ENCODE data around the gene KCNIP2. TPM values are rescaled to one million over a fixed set of nuclear protein-coding genes. Genes with fewer than 3 reads are reported as not detected.

The KCNIP2 gene
- total RNA-seq, 1 experiment from 2014 or later, result 2.3 TPM

- DNase-seq, result no peak
- Histone ChIP-seq H3K4me3 (ENCODE audit: insufficient read depth, low read depth, low read length) (no peak overlapping the region), H3K27me3 (ENCODE audit: control insufficient read depth, insufficient read depth, low read length) (no peaks in the 10 kb centered on the region; the same call in 1 of the 2 replicates), H3K36me3 (replicated peaks; ENCODE audit: control insufficient read depth, insufficient read depth, low read length) (no peaks in the 10 kb centered on the region)
Measured at GRCh38 chr10:101824736-101825135, 18.9 kb downstream of the KCNIP2 start.

DNA sequence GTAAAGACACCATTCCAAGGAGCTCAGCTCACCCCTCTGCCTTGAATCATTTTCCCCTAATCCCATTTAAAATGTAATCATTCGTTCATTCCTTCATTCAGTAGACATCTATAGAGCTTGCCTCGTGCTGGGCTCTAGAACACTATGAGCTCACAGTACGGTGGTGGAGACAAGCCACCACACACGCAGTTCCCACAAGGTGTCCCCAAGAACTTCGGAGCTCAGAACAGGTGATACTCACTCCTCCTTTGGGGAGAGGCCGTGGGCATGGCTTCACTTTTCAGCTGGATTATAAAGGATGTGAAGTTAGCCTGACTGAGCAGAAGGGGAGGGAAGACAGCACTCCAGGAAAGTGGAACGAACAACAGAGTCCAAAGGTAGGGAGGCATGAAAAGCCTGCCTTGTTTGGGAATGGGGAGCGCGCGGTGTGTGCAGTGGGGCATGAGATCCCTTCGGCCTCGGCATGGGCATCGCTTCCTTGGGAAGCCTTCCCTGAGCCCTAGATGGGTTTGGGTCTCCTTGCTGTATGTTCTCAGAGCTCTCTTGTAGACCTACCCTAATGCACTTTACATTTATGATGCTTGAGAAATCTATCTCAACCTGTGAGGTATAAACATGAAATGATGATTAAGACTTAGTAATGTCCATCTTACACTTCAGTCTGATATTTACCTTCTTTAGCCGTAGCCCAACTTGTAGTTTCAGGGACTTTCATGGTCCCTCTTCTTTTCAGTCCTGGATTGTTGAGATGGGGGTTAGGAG, 24.5 kb downstream of the KCNIP2 start:
- Histone ChIP-seq H3K27me3 (ENCODE audit: control insufficient read depth, insufficient read depth, low read length) (no peaks in the 10 kb centered on the region), H3K36me3 (replicated peaks; ENCODE audit: control insufficient read depth, insufficient read depth, low read length) (no peaks in the 10 kb centered on the region), H3K4me3 (ENCODE audit: insufficient read depth, low read depth, low read length) (peak overlapping the region; percentile 44)
- peak; percentile 63 for DNase-seq

DNA sequence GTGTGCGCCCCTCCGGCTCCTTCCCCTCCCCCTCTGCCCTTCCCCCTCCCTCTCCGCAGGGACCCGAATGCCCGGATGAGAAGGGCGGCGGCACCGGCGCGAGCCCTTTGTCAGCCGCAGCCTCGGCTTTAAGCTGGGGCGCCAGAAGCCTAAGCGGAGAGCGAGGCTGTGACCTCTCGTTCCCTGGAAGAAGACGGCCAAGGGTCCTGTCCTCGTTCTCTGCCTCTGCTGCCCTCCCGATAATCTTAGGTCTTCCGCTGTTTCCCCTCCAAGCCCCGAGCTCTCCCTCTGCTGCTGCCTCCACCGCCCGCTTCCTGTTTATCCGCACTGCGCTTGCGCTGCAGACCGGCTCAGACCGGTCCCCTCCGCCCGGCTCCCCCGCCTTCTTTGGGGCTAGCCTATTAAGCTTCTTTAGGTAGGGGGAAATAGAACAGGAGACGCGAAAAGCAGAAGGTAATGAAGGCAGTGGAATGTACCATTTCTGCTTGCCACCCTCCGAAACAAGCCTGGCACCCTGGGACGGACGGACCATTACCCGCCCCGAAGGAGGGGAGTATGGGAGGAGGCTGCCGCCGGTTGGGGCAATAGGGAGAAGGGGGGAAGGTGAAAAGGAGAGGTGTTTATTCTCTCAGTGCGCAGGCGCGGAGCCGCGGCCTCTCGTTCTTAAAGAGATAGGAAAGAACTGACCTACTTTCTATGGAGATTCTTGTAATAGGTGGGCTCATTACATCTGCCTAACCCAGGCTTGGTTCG, 25.3 kb downstream of the KCNIP2 start, which contains the start of gene OGA:
Gene OGA, minus strand, starts transcription at position 326 of the 753 bp plus-strand sequence. CDS start 422 bp downstream, outside the sequence.
- H3K4me3 ChIP-seq (ENCODE audit: insufficient read depth, low read depth, low read length), result peak within 1 kb of the TSS; percentile 100
- DNase-seq, result peak; percentile 97
- no peaks in the 10 kb centered on the region for H3K36me3 ChIP-seq (replicated peaks; ENCODE audit: control insufficient read depth, insufficient read depth, low read length)
- no peaks in the 10 kb centered on the region for H3K27me3 ChIP-seq (ENCODE audit: control insufficient read depth, insufficient read depth, low read length)

DNA sequence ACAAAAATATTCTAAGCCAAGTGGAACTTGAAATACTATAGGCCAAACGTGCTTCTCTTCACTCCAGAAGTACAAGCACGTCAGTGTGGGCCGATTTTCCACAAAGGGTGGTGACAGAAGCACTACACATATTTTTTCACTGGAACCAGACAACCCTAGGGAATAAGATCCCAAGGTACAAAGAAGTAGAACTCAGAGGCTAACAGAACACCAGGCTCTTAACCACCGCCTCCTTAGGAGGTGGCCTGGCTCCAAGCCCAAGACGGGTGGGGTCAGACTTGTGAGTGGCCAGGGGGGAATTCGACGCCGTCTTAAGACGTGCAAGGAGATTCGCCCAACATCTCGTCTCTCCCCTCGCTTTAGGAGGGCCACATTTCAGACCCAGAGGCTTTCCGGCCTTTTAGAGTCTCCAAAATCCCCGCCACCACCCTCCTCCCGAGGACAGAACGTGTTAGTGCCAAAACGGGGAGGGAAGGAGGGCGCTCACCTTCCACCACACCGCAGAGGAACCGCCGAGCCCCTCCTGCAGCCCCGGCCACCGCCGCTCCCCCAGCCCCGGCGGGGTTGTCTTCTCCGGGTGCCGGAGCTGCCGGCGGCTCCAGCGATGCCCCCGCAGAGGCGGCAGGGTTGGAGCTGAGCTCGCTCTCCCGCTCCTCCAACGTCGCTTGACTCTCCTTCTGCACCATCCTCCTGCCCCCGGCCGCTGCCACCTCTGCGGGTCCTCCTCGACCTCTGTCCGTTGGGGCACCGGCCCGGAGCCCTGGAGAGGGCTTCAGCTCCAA, 26.1 kb downstream of the KCNIP2 start:
- peak; percentile 74 for DNase-seq
- peak overlapping the region; percentile 100 for H3K4me3 ChIP-seq (ENCODE audit: insufficient read depth, low read depth, low read length)
- no peaks in the 10 kb centered on the region for H3K36me3 ChIP-seq (replicated peaks; ENCODE audit: control insufficient read depth, insufficient read depth, low read length)
- no peaks in the 10 kb centered on the region for H3K27me3 ChIP-seq (ENCODE audit: control insufficient read depth, insufficient read depth, low read length)

GRCh38 chr10:101816913-101817336, 26.7 kb downstream of the KCNIP2 start:
- no peaks in the 10 kb centered on the region for H3K27me3 ChIP-seq (ENCODE audit: control insufficient read depth, insufficient read depth, low read length)
- no peak for DNase-seq

DNA sequence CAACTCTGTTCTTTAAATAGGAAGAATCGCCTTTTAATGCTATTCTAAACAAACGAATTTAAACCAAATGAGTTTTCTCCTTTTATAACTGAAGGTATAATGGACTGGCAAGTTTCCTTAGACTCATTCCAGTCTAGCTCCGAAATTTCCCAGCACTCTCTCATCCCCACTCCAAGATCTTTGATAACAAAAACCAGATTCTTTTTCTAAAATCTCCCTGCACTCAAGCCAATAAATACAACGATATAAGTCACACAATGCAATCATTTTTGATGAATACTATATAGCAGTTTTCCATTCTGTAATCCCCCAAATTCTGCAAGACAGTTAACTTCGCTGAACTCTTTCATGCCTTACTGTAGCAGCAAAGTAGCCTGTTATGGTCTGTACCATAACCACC, 27.2 kb downstream of the KCNIP2 start:
- peak overlapping the region; percentile 100 for H3K4me3 ChIP-seq (ENCODE audit: insufficient read depth, low read depth, low read length)
- no peak for DNase-seq
- H3K27me3 ChIP-seq (ENCODE audit: control insufficient read depth, insufficient read depth, low read length), result no peaks in the 10 kb centered on the region
- H3K36me3 ChIP-seq (replicated peaks; ENCODE audit: control insufficient read depth, insufficient read depth, low read length), result no peaks in the 10 kb centered on the region; the same call in 1 of the 2 replicates

More at GRCh38 chr10:101816913-101817336, 26.7 kb downstream of the KCNIP2 start:
- Histone ChIP-seq H3K4me3 (ENCODE audit: insufficient read depth, low read depth, low read length) (peak overlapping the region; percentile 100), H3K36me3 (replicated peaks; ENCODE audit: control insufficient read depth, insufficient read depth, low read length) (no peaks in the 10 kb centered on the region)

GRCh38 chr10:101814466-101815071, 29.0 kb downstream of the KCNIP2 start:
- Histone ChIP-seq H3K4me3 (ENCODE audit: insufficient read depth, low read depth, low read length) (no peak overlapping the region; the same call in 1 of the 2 replicates), H3K27me3 (ENCODE audit: control insufficient read depth, insufficient read depth, low read length) (no peaks in the 10 kb centered on the region), H3K36me3 (replicated peaks; ENCODE audit: control insufficient read depth, insufficient read depth, low read length) (no peaks in the 10 kb centered on the region; the same call in 1 of the 2 replicates)
- no peak for DNase-seq

DNA sequence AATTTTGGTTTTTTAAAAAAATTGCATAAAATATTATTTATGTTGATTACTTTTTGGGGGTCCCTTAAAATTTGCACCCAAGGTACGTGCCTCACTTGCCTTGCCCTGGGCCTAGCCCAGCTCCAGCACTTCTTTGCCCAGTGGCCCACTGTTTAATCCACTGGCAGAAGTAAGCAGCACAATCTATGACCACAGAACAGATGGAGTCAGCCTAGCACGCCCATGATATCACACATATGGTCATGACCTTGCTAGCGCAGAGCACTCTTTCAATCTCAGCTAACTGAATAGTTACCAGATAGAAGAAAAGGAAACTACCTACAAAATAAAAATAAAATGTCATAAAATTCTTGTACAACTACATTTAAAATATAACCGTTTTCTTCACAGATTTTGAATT, 31.0 kb downstream of the KCNIP2 start:
- Histone ChIP-seq H3K4me3 (ENCODE audit: insufficient read depth, low read depth, low read length) (no peak overlapping the region), H3K27me3 (ENCODE audit: control insufficient read depth, insufficient read depth, low read length) (no peaks in the 10 kb centered on the region), H3K36me3 (replicated peaks; ENCODE audit: control insufficient read depth, insufficient read depth, low read length) (peaks cover 2% of the 10 kb centered on the region)
- no peak for DNase-seq

GRCh38 chr10:101807158-101807557, 36.4 kb downstream of the KCNIP2 start:
- no peak for DNase-seq
- peaks cover 22% of the 10 kb centered on the region for H3K36me3 ChIP-seq (replicated peaks; ENCODE audit: control insufficient read depth, insufficient read depth, low read length)
- H3K27me3 ChIP-seq (ENCODE audit: control insufficient read depth, insufficient read depth, low read length), result no peaks in the 10 kb centered on the region

GRCh38 chr10:101803511-101803910, 40.1 kb downstream of the KCNIP2 start:
- no peak for DNase-seq
- Histone ChIP-seq H3K27me3 (ENCODE audit: control insufficient read depth, insufficient read depth, low read length) (no peaks in the 10 kb centered on the region), H3K4me3 (ENCODE audit: insufficient read depth, low read depth, low read length) (no peak overlapping the region), H3K36me3 (replicated peaks; ENCODE audit: control insufficient read depth, insufficient read depth, low read length) (peaks cover 38% of the 10 kb centered on the region)

More at GRCh38 chr10:101807158-101807557, 36.4 kb downstream of the KCNIP2 start:
- H3K4me3 ChIP-seq (ENCODE audit: insufficient read depth, low read depth, low read length), result no peak overlapping the region

DNA sequence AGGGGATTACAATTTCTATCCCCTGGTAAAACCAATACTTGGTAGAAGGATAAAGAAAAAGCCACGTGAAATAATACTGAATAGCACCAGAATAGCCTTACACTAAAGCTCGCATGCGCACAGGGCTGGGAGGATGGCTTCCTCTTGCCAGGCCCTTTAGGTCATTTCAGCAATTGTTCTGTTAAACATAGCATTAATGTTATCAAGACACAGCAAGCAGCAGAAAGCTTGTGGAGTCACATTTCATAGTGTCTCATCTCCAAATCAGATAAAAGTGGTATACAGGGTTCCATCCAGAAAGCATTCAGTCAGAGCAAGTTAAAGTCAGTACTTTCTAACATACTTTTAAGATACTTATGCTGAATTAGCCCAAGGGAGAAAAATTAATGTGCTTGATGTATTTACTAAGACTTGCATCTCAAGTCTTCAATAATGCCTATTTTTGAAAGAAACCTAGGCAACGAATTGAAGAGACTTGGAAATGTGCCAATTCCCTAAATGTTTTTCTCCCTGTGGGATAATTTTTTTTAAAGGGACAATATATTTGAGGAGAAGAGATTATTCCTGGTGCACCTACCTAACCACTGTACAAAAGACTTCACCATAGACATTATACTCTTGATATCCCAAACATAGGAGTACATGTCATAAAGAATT, 46.1 kb downstream of the KCNIP2 start:
- DNase-seq, result no peak
- peaks cover 39% of the 10 kb centered on the region for H3K36me3 ChIP-seq (replicated peaks; ENCODE audit: control insufficient read depth, insufficient read depth, low read length)
- H3K4me3 ChIP-seq (ENCODE audit: insufficient read depth, low read depth, low read length), result no peak overlapping the region
- H3K27me3 ChIP-seq (ENCODE audit: control insufficient read depth, insufficient read depth, low read length), result no peaks in the 10 kb centered on the region

DNA sequence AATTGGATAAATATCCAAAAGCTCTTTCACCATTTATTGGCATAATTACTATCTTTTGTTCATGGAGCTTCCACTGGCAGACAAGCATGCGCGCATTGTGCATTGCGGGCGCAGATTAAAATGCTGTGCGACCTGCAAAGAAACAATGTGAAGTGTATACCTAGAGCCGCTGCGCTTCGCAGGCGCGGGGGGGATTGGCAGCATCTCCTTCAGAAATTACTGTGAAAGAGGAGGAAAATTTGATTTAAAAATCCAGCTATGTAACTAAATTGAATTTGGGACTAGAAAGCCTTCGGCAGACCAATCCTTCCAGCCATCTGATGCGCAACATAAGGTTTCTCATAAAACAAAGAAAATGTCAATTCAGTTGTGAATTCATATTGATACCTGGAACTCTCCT, 50.1 kb downstream of the KCNIP2 start:
- H3K27me3 ChIP-seq (ENCODE audit: control insufficient read depth, insufficient read depth, low read length), result no peaks in the 10 kb centered on the region
- peaks cover 29% of the 10 kb centered on the region for H3K36me3 ChIP-seq (replicated peaks; ENCODE audit: control insufficient read depth, insufficient read depth, low read length)
- DNase-seq, result no peak
- no peak overlapping the region for H3K4me3 ChIP-seq (ENCODE audit: insufficient read depth, low read depth, low read length)

- Histone ChIP-seq H3K36me3 (replicated peaks; ENCODE audit: control insufficient read depth, insufficient read depth, low read length) (peaks cover 28% of the 10 kb centered on the region), H3K27me3 (ENCODE audit: control insufficient read depth, insufficient read depth, low read length) (no peaks in the 10 kb centered on the region), H3K4me3 (ENCODE audit: insufficient read depth, low read depth, low read length) (no peak overlapping the region)
- no peak for DNase-seq
Measured at GRCh38 chr10:101789686-101790085, 53.9 kb downstream of the KCNIP2 start.

Data from H7 (cell line).